ENCODE results near the gene LMNB1.
A peak's percentile ranks its signal among the peaks of the same experiment; 100 is the strongest.
"Not testable (repeated sequence)": the region's sequence is repeated elsewhere in the genome, so short reads cannot be mapped to it uniquely, and the experiment has no call there.

Gene LMNB1

GRCh38 chr5:126776499-126777256 lies at the start of gene LMNB1:
Gene LMNB1 (plus strand): TSS chr5:126777136. CDS start chr5:126777509, 373 bp downstream.
- ATAC-seq: peak; percentile 75 to 76

GRCh38 chr5:126732716-126733115 lies 44.2 kb upstream of the LMNB1 start:
- no peak for ATAC-seq

- ATAC-seq: not testable (repeated sequence)
Measured at GRCh38 chr5:126734573-126734972, 42.4 kb upstream of the LMNB1 start.

GRCh38 chr5:126736141-126736540 lies 40.8 kb upstream of the LMNB1 start:
- no peak for ATAC-seq

GRCh38 chr5:126741361-126741760 lies 35.6 kb upstream of the LMNB1 start:
- no peak for ATAC-seq

GRCh38 chr5:126742425-126742824 lies 34.5 kb upstream of the LMNB1 start:
- no peak for ATAC-seq

- no peak for ATAC-seq
Measured at GRCh38 chr5:126744836-126745235, 32.1 kb upstream of the LMNB1 start.

GRCh38 chr5:126745259-126745992 lies 31.5 kb upstream of the LMNB1 start:
- no peak for ATAC-seq

GRCh38 chr5:126746290-126746689 lies 30.6 kb upstream of the LMNB1 start:
- no peak for ATAC-seq

- no peak for ATAC-seq
Measured at GRCh38 chr5:126752081-126752785, 24.7 kb upstream of the LMNB1 start.

GRCh38 chr5:126753227-126753626 lies 23.7 kb upstream of the LMNB1 start:
- no peak for ATAC-seq

GRCh38 chr5:126754609-126755008 lies 22.3 kb upstream of the LMNB1 start:
- no peak for ATAC-seq

- no peak for ATAC-seq
Measured at GRCh38 chr5:126755593-126755992, 21.3 kb upstream of the LMNB1 start.

GRCh38 chr5:126757713-126758357 lies 19.1 kb upstream of the LMNB1 start:
- ATAC-seq: no peak

GRCh38 chr5:126763371-126763770 lies 13.6 kb upstream of the LMNB1 start:
- ATAC-seq: no peak

- no peak for ATAC-seq
Measured at GRCh38 chr5:126769703-126770102, 7.2 kb upstream of the LMNB1 start.

GRCh38 chr5:126773536-126773935 lies 3.4 kb upstream of the LMNB1 start:
- ATAC-seq: not testable (repeated sequence)

GRCh38 chr5:126774595-126774994 lies 2.3 kb upstream of the LMNB1 start:
- ATAC-seq: not testable (repeated sequence)

GRCh38 chr5:126777257-126777974 lies 480 bp downstream of the LMNB1 start:
- peak; percentile 27 to 39 for ATAC-seq

- ATAC-seq: peak; percentile 77 to 79
Measured at GRCh38 chr5:126777975-126778674, 1.2 kb downstream of the LMNB1 start.

- peak; percentile 1 to 2 for ATAC-seq
Measured at GRCh38 chr5:126778675-126779403, 1.9 kb downstream of the LMNB1 start.

Data from activated CD4-positive, CD25-positive, alpha-beta regulatory T cell treated with anti-CD3 and anti-CD28 coated beads, Interleukin-2, amount 50 U/mL, for 24 hours (primary cell).